ENCODE results near the gene MAP4K1. TPM values are rescaled to one million over a fixed set of nuclear protein-coding genes. Genes with fewer than 3 reads are reported as not detected.
"Not testable (repeated sequence)": the region's sequence is repeated elsewhere in the genome, so short reads cannot be mapped to it uniquely, and the experiment has no call there.

The MAP4K1 gene
- total RNA-seq, 1 donor from 2014 or later, result 10.9 TPM

- no peak overlapping the region for H3K4me3 Mint-ChIP-seq (ENCODE audit: low read depth)
- DNase-seq (ENCODE audit: low spot score, unreplicated experiment), result no peak
- H3K9me3 Mint-ChIP-seq (ENCODE audit: low read depth), result no peaks in the 10 kb centered on the region
- no peak overlapping the region for H3K27ac Mint-ChIP-seq
- H3K27me3 Mint-ChIP-seq, result no peaks in the 10 kb centered on the region
- TF ChIP-seq, protein P1, sequence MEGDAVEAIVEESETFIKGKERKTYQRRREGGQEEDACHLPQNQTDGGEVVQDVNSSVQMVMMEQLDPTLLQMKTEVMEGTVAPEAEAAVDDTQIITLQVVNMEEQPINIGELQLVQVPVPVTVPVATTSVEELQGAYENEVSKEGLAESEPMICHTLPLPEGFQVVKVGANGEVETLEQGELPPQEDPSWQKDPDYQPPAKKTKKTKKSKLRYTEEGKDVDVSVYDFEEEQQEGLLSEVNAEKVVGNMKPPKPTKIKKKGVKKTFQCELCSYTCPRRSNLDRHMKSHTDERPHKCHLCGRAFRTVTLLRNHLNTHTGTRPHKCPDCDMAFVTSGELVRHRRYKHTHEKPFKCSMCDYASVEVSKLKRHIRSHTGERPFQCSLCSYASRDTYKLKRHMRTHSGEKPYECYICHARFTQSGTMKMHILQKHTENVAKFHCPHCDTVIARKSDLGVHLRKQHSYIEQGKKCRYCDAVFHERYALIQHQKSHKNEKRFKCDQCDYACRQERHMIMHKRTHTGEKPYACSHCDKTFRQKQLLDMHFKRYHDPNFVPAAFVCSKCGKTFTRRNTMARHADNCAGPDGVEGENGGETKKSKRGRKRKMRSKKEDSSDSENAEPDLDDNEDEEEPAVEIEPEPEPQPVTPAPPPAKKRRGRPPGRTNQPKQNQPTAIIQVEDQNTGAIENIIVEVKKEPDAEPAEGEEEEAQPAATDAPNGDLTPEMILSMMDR (IDR thresholded peaks at IDR 0.05; ENCODE audit: unreplicated experiment), result no peak
- H3K36me3 Mint-ChIP-seq (ENCODE audit: insufficient read depth), result no peaks in the 10 kb centered on the region
- H3K4me1 Mint-ChIP-seq (ENCODE audit: low read depth), result no peaks in the 10 kb centered on the region
These were observed 34.4 kb downstream of the MAP4K1 start for GRCh38 chr19:38583219-38583984.

DNA sequence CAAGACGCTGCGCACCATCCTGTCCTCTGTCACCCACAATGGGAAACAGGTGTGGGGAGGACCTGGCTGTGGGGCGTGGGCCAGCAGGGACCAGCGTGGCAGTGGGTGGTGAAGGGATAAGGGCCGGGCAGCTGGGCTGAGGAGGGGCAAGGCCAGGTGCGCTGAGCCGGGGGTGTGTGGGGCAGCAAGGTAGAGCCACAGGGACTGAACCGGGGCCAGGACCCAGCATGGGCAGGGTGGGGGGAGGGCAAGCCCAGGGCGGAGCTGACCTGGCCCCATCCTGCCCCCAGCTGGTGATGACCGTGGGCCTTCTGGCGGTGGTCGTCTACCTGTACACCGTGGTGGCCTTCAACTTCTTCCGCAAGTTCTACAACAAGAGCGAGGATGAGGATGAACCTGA lies 37.7 kb downstream of the MAP4K1 start:
- TF ChIP-seq, protein P1 (IDR thresholded peaks at IDR 0.05; ENCODE audit: unreplicated experiment), result no peak
- H3K27me3 Mint-ChIP-seq, result no peaks in the 10 kb centered on the region
- DNase-seq (ENCODE audit: low spot score, unreplicated experiment), result no peak
- no peaks in the 10 kb centered on the region for H3K9me3 Mint-ChIP-seq (ENCODE audit: low read depth)
- H3K4me3 Mint-ChIP-seq (ENCODE audit: low read depth), result no peak overlapping the region
- H3K36me3 Mint-ChIP-seq (ENCODE audit: insufficient read depth), result no peaks in the 10 kb centered on the region
- no peaks in the 10 kb centered on the region for H3K4me1 Mint-ChIP-seq (ENCODE audit: low read depth)
- H3K27ac Mint-ChIP-seq, result no peak overlapping the region

DNA sequence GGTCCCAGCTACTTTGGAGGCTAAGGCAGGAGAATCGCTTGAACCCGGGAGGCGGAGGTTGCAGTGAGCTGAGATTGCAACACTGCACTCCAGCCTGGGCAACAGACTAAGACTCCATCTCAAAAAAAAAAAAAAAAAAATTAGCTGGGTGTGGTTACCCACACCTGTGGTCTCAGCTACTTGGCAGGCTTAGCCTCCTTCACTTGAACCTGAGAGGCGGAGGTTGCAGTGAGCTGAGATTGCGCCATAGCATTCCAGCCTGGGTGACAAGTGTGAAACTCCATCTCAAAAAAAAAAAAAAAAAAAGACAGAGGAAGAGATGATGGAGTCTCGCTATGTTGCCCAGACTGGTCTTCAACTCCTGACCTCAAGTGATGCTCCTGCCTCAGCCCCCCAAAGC lies 38.4 kb downstream of the MAP4K1 start:
- not testable (repeated sequence) for H3K4me1 Mint-ChIP-seq (ENCODE audit: low read depth); H3K27ac Mint-ChIP-seq; H3K9me3 Mint-ChIP-seq (ENCODE audit: low read depth); H3K4me3 Mint-ChIP-seq (ENCODE audit: low read depth); H3K27me3 Mint-ChIP-seq; H3K36me3 Mint-ChIP-seq (ENCODE audit: insufficient read depth); DNase-seq (ENCODE audit: low spot score, unreplicated experiment)

DNA sequence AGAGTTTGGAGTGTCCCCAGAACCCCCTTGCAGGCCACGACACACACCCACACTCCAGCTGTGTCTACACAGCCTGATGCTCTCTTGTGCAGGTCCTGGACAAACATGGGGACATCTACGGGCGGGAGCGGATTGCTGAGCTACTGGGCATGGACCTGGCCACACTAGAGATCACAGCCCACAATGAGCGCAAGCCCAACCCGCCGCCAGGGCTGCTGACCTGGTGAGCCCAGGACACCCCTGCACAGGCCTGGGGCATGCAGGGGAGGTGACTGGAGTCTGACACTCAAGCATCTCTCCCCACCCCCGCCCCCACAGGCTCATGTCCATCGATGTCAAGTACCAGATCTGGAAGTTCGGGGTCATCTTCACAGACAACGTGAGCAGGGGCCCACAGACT lies 39.9 kb downstream of the MAP4K1 start:
- Mint-ChIP-seq H3K27ac (no peak overlapping the region), H3K36me3 (ENCODE audit: insufficient read depth) (no peaks in the 10 kb centered on the region), H3K27me3 (no peaks in the 10 kb centered on the region), H3K4me1 (ENCODE audit: low read depth) (no peaks in the 10 kb centered on the region), H3K4me3 (ENCODE audit: low read depth) (no peak overlapping the region), H3K9me3 (ENCODE audit: low read depth) (no peaks in the 10 kb centered on the region)
- TF ChIP-seq, protein P1 (IDR thresholded peaks at IDR 0.05; ENCODE audit: unreplicated experiment), result no peak
- DNase-seq (ENCODE audit: low spot score, unreplicated experiment), result no peak

DNA sequence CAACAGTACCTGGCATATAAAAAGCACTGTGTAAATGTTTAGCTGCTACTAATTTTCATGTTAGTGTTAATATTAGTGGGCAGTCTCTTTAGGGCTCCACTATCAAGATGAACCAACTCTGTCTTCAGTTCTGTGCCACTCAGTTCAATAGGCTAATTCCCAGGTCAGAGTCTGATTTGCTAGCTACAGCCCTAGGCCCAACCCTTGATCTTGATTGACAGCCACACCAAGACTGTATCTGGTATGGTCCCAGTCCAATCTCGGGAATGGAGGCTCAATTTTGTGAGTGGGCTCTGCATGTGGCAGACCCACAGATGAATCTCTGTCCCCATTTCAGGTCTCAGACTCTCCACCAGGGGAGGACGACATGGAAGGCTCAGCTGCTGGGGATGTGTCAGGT lies 46.1 kb downstream of the MAP4K1 start:
- Mint-ChIP-seq H3K4me3 (ENCODE audit: low read depth) (no peak overlapping the region), H3K9me3 (ENCODE audit: low read depth) (no peaks in the 10 kb centered on the region), H3K4me1 (ENCODE audit: low read depth) (no peaks in the 10 kb centered on the region), H3K27me3 (peaks cover 16% of the 10 kb centered on the region), H3K27ac (no peak overlapping the region), H3K36me3 (ENCODE audit: insufficient read depth) (no peaks in the 10 kb centered on the region)
- TF ChIP-seq, protein P1 (IDR thresholded peaks at IDR 0.05; ENCODE audit: unreplicated experiment), result no peak
- no peak for DNase-seq (ENCODE audit: low spot score, unreplicated experiment)

DNA sequence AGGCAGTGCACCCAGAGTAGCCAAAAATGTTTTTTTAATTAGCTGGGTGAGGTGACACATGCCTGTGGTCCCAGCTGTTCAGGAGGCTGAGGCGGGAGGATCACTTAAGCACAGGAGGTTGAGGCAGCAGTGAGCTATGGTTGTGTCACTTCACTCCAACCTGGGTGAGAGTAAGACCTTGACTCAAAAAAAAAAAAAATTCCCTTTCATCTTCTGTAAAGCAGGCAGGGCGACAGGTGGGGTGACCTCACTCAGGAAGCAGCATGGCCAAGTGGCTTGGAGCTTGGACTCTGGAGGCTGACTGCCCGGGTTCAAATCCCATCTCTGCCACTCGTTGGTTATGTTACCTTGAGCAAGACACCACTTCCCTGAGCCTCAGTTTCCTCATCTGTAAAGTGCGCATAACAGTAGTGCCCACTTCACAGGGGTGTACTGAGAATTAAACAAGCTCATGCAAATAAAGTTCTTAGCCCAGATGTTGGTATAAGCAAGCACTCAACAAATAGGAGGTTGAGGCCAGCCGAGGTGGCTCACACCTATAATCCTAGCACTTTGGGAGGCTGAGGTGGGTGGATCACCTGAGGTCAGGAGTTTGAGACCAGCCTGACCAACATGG lies 48.3 kb downstream of the MAP4K1 start:
- Mint-ChIP-seq H3K4me1 (ENCODE audit: low read depth) (no peaks in the 10 kb centered on the region), H3K4me3 (ENCODE audit: low read depth) (no peak overlapping the region), H3K27me3 (peaks cover 23% of the 10 kb centered on the region), H3K9me3 (ENCODE audit: low read depth) (no peaks in the 10 kb centered on the region), H3K27ac (no peak overlapping the region), H3K36me3 (ENCODE audit: insufficient read depth) (no peaks in the 10 kb centered on the region)
- no peak for DNase-seq (ENCODE audit: low spot score, unreplicated experiment)
- TF ChIP-seq, protein P1 (IDR thresholded peaks at IDR 0.05; ENCODE audit: unreplicated experiment), result no peak
